GM12878 (cell line): ENCODE data around the gene TTI1. TPM values are rescaled to one million over a fixed set of nuclear protein-coding genes. Genes with fewer than 3 reads are reported as not detected.

ENCODE experiments used
- ATAC-seq: fragments of 200-7000 bp; cut with Tn5 transposase; 3 replicates; pipeline ENCODE4 v1.9.1; 2020; ENCODE audit warnings: mild to moderate bottlenecking, moderate library complexity
- BruUV-seq: library from RNA; stranded (reverse); fragments of 400-500 nt; replicated peaks from 2 replicates; lab custom pipeline; 2021; lab: Mats Ljungman, UMichigan
- CTCF ChIA-PET: fragments of 300-600 bp; sonication (Branson Sonifier 250); formaldehyde crosslinking; extraction: SDS; loops from one replicate; lab custom pipeline; 2021; ENCODE audit warnings: inconsistent platforms; lab: Yijun Ruan, JAX
- POLR2A ChIA-PET: fragments of 350-600 bp; formaldehyde crosslinking; extraction: SDS; loops from one replicate; lab custom pipeline; 2021; ENCODE audit warnings: inconsistent platforms; lab: Charles Lee
- RAD21 ChIA-PET: fragments of 300-600 bp; sonication (Branson Sonifier 250); formaldehyde crosslinking; loops from one replicate; lab custom pipeline; 2023; ENCODE audit warnings: antibody characterized with exemption; ENCODE audit not compliant: unreplicated experiment; lab: Charles Lee
- SMC1A ChIA-PET: fragments of 300-600 bp; sonication (Branson Sonifier 250); formaldehyde crosslinking; loops from one replicate; lab custom pipeline; 2023; ENCODE audit not compliant: unreplicated experiment, uncharacterized antibody; lab: Charles Lee
- DNase-seq: peaks from one replicate; pipeline ENCODE4 v3.0.0-alpha.2; 2011; ENCODE audit warnings: low read depth, low spot score
- FAIRE-seq: peaks from 3 replicates; lab custom pipeline; 2011; peaks lifted over from hg19 to GRCh38; lab: Jason Lieb, UNC
- H2AFZ ChIP-seq: 2 replicates; pipeline ENCODE4 v1.6.0; 2011; ENCODE audit warnings: low read depth, low read length, control low read depth; ENCODE audit not compliant: control insufficient read depth
- H3K27ac ChIP-seq: 2 replicates; pipeline ENCODE4 v1.5.1; 2011; ENCODE audit warnings: control low read depth; ENCODE audit not compliant: control insufficient read depth, insufficient read depth
- H3K27me3 ChIP-seq, 2 experiments: replicated peaks in 1 of 2; 2 replicates each; pipeline versions ENCODE4 v1.6.0 to v1.6.1; 2011; ENCODE audit warnings: low read length in 1 of 2; ENCODE audit not compliant: control insufficient read depth in 2 of 2, insufficient read depth in 2 of 2
- H3K36me3 ChIP-seq, 2 experiments: 2 replicates each; pipeline ENCODE4 v1.5.1; 2011; ENCODE audit warnings: low read length in 1 of 2; ENCODE audit not compliant: control insufficient read depth in 2 of 2, insufficient read depth in 2 of 2
- H3K4me1 ChIP-seq: 2 replicates; pipeline ENCODE4 v1.6.1; 2011; ENCODE audit warnings: mild to moderate bottlenecking, low read length, moderate library complexity, mixed read lengths; ENCODE audit not compliant: control insufficient read depth, insufficient read depth
- H3K4me2 ChIP-seq: 2 replicates; pipeline ENCODE4 v1.6.0; 2011; ENCODE audit warnings: control low read depth; ENCODE audit not compliant: control insufficient read depth, insufficient read depth
- H3K4me3 ChIP-seq: fragments of 200-600 bp; sonication (generic); 2 replicates; pipeline ENCODE4 v1.5.1; 2016
- H3K79me2 ChIP-seq: 2 replicates; pipeline ENCODE4 v1.6.0; 2011; ENCODE audit warnings: low read length; ENCODE audit not compliant: control insufficient read depth, insufficient read depth
- H3K9ac ChIP-seq: 2 replicates; pipeline ENCODE4 v1.8.0; 2011; ENCODE audit warnings: low read length, control low read depth, mixed read lengths; ENCODE audit not compliant: control insufficient read depth, insufficient read depth
- H3K9me3 ChIP-seq: replicated peaks from 3 replicates; pipeline ENCODE4 v1.5.1; 2011; ENCODE audit warnings: mild to moderate bottlenecking, low read length; ENCODE audit not compliant: control insufficient read depth, insufficient read depth
- H4K20me1 ChIP-seq: 2 replicates; pipeline ENCODE4 v1.6.0; 2011; ENCODE audit not compliant: control insufficient read depth, insufficient read depth
- BACH1 ChIP-seq: fragments of 450-650 bp; IDR thresholded peaks from 2 replicates; pipeline ENCODE4 v1.6.1; 2017; ENCODE audit warnings: mild to moderate bottlenecking, borderline replicate concordance
- CBX5 ChIP-seq: sonication (generic); IDR thresholded peaks from 2 replicates; pipeline ENCODE4 v1.6.1; 2016; ENCODE audit warnings: low read depth, moderate library complexity, mild to moderate bottlenecking, inconsistent platforms
- CEBPB ChIP-seq, 2 experiments: fragments of 150-350 bp in 1 of 2; IDR thresholded peaks; 2 replicates each; pipeline ENCODE4 v1.6.1; 2012 to 2014; ENCODE audit warnings: low read depth in 2 of 2, low read length in 2 of 2, borderline replicate concordance in 1 of 2, inconsistent platforms in 1 of 2
- MEF2A ChIP-seq: IDR thresholded peaks from 2 replicates; pipeline ENCODE4 v1.6.1; 2011; ENCODE audit warnings: low read depth, mild to moderate bottlenecking, low read length, moderate library complexity; ENCODE audit not compliant: insufficient read depth
- NR2C1 ChIP-seq: fragments of 450-650 bp; IDR thresholded peaks from 2 replicates; pipeline ENCODE4 v1.6.1; 2017; ENCODE audit warnings: antibody characterized with exemption, mild to moderate bottlenecking, moderate library complexity
- POU2F2 ChIP-seq: IDR thresholded peaks from 3 replicates; pipeline ENCODE4 v1.6.1; 2011; ENCODE audit warnings: low read depth, mild to moderate bottlenecking, low read length, borderline replicate concordance
- REST ChIP-seq: IDR thresholded peaks from 2 replicates; pipeline ENCODE4 v1.6.1; 2012; ENCODE audit warnings: mild to moderate bottlenecking, low read depth, low read length
- ZBTB33 ChIP-seq: fragments of 450-650 bp; IDR thresholded peaks from 2 replicates; pipeline ENCODE4 v1.6.1; 2017; ENCODE audit warnings: mild to moderate bottlenecking
- WGBS: methylation state at CpG from one replicate; pipeline ENCODE4 v1.1.6; 2016; ENCODE audit warnings: low lambda C conversion rate; ENCODE audit not compliant: insufficient replicate concordance, insufficient coverage; ENCODE audit errors: missing lambda C conversion rate; 5-methylcytosine and 5-hydroxymethylcytosine counted together
- in situ Hi-C: fragments of 300-500 bp; cut with MboI; formaldehyde crosslinking; loops from 9 replicates; pipeline ENCODE4 v1.14.3; 2018; ENCODE audit warnings: mixed read lengths
- intact Hi-C: fragments of 100-400 bp; cut with micrococcal nuclease; formaldehyde crosslinking; loops from one replicate; pipeline ENCODE4 v1.14.2; 2022; ENCODE audit not compliant: unreplicated experiment
- polyA plus RNA-seq, 11 experiments: library from polyadenylated mRNA; depleted of rRNA in 4 of 11; unstranded in 6 of 11; stranded (reverse) in 5 of 11; fragments of >200 nt; fragmentation: Nextera tagmentation in 4 of 11; fragmentation: Illumina TruSeq in 1 of 11; extraction: Ambion mirVana in 4 of 11; extraction: Trizol in 1 of 11; gene quantifications; 1 replicate in 1 of 11; 2 replicates in 10 of 11; pipeline versions ENCODE4 v1.2.1 to v1.2.3, GENCODE V29; 2011 to 2016; ENCODE audit warnings: inconsistent platforms in 2 of 11, missing spikeins in 2 of 11, low read depth in 1 of 11
- total RNA-seq, 4 experiments: library from RNA; depleted of rRNA in 3 of 4; stranded (reverse); fragments of >200 nt in 3 of 4; fragmentation: Illumina TruSeq in 1 of 4; extraction: Trizol in 1 of 4; gene quantifications; 2 replicates each; pipeline versions ENCODE4 v1.2.1 to v1.2.3, GENCODE V29; 2013 to 2021

Gene TTI1
- total and polyA plus RNA-seq, 10 of the 15 experiments (the other 5 are each of a cell fraction or from before 2014, with no cell fraction given), result 5.3 to 44.6 (median 24.9) TPM

- Histone ChIP-seq H3K4me2 (no peak overlapping the region), H3K27ac (no peak overlapping the region), H3K36me3 (no peaks in the 10 kb centered on the region), H3K27me3 (no peaks in the 10 kb centered on the region; a peak in 1 of 4 replicates), H4K20me1 (no peaks in the 10 kb centered on the region), H3K4me3 (no peak overlapping the region), H3K4me1 (no peaks in the 10 kb centered on the region), H3K9ac (no peak overlapping the region), H3K79me2 (no peaks in the 10 kb centered on the region)
- ChIA-PET POLR2A (no interaction called here), SMC1A (interaction anchor here (0.7 to 1.3 kb wide), 2 partner anchors 9 to 44 kb away, joined by 3 read pairs; no protein-coding TSS in a partner anchor), CTCF (no interaction called here)
- 51% methylated on average over 11 of the region's 11 CpGs for WGBS
- in situ Hi-C loops (no loop called here), intact Hi-C loops (no loop called here)
- BruUV-seq, result no TSS peak
- FAIRE-seq (no peak), ATAC-seq (no peak), DNase-seq (no peak)
- TF ChIP-seq REST (no peak), NR2C1 (no peak), MEF2A (no peak), ZBTB33 (no peak), CEBPB (IDR thresholded peaks at IDR 0.05; ENCODE audit: borderline replicate concordance in 1 of 2, low read depth in 2 of 2, low read length in 2 of 2) (no peak), BACH1 (no peak), CBX5 (no peak), POU2F2 (no peak)
- TF ChIP-seq, all 136 proteins: peak for 0
- Histone ChIP-seq H3K9me3 (peaks cover 1% of the 10 kb centered on the region; the same call in 1 of the 3 replicates), H2AFZ (no peak overlapping the region)
- RAD21 ChIA-PET, result no interaction called here
These were observed 88.1 kb downstream of the TTI1 start for GRCh38 chr20:37945091-37945547.
